Non-pigmented ciliary epithelial cell (primary cell): Measurements from ENCODE around the gene SOHLH2.

Source experiments
- DNase-seq: peaks from one replicate; pipeline ENCODE4 v3.0.0-alpha.2; 2010; ENCODE audit warnings: low read depth

The SOHLH2 gene, protein sequence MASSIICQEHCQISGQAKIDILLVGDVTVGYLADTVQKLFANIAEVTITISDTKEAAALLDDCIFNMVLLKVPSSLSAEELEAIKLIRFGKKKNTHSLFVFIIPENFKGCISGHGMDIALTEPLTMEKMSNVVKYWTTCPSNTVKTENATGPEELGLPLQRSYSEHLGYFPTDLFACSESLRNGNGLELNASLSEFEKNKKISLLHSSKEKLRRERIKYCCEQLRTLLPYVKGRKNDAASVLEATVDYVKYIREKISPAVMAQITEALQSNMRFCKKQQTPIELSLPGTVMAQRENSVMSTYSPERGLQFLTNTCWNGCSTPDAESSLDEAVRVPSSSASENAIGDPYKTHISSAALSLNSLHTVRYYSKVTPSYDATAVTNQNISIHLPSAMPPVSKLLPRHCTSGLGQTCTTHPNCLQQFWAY

DNA sequence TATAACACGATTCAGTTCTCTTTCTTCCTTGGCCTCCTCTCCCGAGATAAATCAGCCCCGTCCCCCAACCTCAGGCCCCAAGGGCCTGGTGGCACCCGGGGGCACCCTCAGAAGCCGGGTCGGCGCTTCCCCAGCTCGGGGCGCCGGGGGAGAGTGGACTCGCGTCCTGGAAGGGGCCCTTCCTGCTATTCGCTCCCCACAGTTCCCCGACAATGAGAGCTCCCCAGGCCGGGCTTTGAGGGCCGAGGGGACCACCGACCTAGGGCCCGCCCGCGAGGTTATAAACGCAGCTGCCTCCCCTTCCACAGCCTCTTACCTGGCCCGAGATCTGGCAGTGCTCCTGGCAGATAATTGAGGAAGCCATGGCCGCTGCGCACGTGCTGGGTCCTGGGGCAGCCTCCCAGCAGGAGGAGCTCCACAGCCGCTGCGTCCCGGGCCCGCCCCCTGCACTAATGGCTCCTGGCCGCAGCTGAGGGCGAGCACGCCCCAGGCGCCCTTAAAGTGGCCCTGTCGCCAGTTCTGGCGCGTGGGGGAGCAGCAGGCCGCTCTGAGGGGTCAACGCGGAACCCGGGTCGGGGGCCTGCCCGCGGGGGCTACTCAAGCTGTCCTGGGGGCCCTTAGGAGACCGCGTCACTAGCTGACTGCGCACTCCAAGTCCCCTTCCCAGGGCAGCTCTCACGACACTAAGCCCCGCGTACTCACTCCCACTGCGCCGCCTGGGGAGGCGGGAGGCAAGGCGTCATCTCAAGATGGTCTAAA, at the start of gene SOHLH2:
SOHLH2 (minus strand) TSS at position 394 of the 759 bp plus-strand sequence; CDS start at position 364, 30 bp downstream.
- no peak for DNase-seq

DNA sequence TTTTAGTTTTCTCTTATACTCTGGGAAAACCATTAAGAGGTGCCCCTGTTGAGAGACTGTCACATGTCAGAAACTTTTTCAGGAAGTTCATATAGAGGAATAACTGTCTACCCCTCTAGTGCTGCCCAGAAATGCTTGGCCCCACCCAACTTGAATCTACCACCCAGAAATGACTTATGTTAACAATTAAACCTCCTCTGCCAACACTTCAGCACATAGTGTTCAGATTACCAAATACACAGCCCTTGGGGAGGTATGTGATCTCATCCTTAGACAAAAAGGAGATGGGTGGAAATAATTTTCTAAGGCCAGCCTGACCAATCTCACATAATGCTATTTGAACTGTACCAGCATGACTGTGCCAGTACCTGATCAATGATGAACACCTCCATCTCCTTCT, 47.6 kb upstream of the SOHLH2 start:
- DNase-seq: no peak

DNA sequence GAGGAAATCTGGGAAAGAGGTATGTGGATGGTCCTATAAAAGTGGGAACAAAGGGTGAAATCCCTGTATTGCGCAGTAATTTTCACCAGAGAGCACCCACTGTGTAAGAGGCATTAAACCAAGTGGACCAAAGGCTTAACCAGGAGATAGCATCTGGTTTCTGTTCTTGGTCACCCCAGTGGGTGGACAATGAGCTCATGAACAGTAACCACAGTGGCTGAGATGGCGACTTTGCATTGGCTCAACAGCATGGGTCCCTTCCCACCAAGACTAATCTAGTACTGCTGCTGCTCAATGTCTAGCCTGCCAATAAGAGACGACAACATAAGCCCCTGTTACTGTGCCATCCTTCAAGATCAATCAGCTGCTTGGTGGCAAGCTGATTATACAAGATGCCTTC, 46.7 kb upstream of the SOHLH2 start:
- no peak for DNase-seq

DNA sequence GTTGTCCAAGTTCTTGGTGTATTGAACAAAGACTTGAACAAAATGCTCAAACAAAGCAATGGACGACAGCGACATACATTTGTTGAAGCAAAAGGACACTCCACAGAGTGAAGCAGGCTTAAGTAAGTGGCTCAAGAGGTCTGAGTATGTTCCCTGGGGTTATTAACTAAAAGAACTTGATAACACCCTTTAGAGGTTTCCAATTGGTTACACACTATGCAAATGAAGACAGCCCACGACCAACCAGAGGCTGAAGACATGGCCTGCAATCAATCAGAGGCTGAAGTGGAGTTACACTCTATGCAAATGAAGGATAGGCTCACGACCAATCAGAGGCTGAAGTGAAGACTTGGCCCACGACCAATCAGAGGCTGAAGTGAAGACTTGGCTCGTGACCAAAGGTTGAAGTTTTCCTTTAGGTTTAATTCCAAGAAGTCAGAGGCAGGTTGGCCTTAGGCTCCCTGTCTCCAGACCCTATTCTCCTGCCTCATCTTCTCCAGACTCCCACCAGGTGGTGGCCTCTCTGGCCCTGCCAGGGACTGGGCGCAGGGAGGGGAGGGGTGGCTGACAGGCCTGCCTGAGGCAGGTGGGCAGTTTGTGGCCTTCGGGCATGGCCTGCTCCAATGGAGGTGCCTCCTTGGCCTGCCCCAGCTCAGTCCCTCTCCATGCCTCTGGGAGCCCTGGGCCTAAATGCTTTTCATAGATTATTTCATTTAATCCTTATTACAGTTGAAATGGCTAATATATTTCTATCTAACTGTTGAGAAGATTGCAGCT, 45.2 kb upstream of the SOHLH2 start:
- no peak for DNase-seq

DNA sequence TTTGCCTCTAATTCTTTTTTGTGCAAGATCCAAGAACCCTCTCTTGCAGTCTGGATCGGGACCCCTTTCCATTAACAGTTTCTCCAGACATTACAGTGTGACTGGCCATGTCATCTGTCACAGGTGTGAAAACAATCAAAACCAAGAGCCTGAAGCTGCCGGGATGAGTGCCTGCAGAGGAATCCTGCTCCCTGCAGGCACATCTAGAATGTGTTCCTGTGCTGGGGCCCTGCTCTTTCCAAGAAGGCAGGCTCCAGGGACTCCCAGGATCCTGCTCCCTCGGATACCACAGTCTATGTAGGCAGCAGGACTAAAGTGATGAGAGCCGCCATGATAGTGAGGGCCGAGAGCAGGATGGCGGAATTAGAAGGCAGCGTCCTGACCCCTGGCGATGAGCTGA, 44.5 kb upstream of the SOHLH2 start:
- DNase-seq: no peak

DNA sequence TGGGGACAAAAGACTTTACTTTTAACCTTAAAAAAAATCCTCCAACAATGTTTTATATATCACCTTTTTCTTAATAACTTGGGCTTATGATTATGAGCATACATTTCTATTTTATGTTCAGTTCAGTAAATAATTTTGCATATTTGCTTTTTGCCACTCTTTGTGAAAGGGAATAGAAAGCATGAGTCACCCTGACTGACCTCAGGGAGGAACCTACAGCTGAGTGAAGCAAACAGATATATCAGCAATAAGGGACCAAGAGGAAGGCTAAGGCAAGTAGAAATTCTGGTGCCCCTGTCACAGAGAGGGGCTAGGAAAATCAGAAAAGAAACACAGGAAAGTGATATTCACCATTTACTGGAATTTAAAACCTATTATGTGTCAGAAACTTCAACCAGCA, 37.2 kb upstream of the SOHLH2 start:
- DNase-seq: no peak

DNA sequence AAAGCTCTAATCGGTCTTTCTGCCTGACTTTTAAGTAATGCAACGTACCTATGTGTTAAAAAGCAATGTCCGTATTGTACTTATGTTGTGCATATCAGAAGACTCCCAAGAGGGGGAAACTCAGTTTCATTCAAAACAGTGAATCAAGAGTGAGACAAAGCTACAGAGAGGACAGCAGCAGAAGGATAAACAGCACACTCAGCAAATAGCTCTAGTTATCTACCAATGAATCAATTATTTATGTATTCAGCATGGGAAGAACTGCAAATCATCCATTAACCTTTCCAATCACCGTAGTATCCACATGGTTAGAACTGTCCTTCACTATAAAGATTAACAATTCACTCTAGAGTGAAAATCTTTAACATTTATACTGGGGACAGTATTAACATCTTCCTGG, 36.7 kb upstream of the SOHLH2 start:
- no peak for DNase-seq

DNA sequence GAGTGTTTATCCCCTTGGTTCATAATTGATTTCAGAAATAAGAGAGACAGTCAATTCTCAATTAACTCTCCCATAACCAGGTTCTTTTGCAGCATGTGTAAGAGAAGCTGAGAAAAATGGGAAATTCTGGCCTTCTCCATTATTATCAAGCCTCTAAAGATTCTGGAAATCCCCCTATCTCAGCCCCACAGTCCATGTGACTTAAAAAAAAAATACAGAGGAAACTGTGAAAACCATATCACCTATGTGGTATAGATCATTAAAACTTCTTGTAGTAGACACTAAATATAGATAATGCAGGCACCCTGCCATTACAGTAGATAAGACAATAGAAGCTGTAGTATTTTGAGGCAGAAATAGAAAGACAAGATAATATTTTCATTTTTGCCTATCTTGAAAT, 34.3 kb upstream of the SOHLH2 start:
- no peak for DNase-seq

DNA sequence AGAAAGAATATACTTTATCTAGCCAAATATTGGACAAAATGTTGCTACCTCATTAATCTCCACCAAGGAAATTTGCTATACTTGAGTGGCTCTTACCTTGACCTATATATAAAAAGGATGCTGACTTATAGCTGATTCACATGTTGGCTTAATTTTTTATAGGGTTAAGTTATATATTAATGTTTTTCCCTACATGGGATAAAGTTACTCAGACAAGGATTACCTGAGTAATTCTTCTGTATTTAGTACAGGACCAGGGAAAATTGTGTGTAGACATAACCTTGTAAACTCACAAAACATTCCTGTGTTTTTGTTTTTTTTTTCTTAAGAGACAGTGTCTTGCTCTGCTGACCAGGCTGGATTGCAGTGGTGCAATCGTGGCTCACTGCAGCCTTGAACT, 30.6 kb upstream of the SOHLH2 start:
- DNase-seq: no peak

DNA sequence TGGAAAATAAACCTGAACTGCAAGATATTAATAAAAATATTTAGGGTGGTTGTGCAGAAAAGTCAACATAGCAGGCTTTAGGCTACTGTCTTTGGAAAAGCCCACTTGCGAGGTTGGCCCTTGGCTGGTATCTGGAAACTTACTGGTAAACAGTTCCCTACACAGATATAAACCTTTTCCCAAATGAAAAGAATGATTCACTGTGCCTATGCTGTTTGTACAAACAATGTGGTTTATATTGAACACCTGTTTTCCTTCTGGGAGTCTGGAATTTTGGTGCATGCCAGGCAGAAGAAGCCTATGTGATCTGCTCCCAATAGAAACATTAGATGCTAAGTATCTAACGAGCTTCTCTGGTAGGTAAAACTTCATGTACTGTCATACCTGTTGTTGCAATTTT, 29.7 kb upstream of the SOHLH2 start:
- no peak for DNase-seq

DNA sequence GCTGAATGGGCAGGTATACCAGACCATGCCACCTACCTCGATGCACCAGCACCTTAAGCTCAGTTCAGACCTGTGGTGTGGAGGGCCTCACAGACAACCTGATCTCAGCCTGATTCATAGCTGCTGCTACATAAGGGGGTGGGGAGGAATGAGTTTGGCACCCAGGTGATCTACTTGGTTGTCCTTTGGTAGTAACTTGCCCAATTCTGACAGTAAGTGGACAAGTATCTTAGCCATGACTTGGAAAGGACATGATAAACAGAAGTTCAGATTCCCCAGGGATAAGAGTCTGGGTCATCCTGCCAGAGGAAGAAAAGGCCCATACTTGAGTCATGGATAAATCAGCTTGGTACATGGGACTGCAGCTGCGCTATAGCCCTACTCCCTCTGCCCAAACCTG, 28.4 kb upstream of the SOHLH2 start:
- no peak for DNase-seq

DNA sequence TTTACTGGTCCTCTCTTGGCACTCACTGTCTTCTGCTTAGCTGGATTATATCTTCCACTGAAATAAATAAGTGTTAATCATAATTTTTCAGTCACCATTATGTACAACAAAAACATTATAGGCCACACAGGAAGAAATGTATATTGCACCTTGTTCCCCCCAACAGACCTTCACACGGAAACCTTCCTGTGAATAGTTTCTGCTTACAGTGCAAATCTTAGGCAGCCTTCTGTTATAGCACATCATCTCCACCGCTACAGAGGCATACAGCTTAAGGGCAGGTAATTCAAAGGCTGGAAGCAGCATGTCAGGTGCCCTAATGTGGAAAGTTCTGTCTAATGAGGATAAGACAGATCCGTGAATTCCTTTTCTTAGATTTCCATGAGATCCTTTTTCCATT, 16.9 kb upstream of the SOHLH2 start:
- DNase-seq: no peak

DNA sequence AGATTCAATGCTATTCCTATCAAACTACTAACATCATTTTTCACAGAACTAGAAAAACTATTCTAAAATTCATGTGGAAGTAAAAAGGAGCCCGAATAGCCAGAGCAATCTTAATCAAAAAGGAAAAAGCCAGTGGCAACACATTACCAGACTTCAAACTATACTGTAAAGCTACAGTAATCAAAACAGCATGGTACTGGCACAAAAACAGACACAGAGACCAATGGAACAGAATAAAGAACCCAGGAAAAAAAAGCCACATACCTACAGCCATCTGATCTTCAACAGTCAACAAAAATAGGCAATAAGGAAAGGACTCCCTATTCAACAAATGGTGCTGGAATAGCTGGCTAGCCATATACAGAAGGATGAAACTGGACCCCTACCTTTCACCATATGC, 10.4 kb upstream of the SOHLH2 start:
- no peak for DNase-seq

DNA sequence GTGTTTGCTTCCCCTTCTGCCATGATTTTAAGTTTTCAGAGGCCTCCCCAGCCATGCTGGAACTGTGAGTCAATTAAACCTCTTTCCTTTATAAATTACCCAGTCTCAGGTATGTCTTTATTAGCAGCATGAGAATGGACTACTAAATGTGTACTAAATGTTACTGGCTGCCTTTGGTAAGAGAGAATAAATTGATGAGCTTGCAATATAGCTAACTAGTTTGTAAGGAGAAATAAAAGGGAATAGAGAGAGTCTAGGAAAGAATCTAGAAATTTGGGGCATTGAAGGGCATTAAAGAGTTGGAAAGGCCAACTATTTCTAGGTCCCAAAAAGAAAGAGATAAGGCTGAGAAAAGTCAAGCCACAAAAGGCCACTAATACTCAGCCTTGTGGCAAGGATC, 5.5 kb upstream of the SOHLH2 start:
- DNase-seq: no peak

DNA sequence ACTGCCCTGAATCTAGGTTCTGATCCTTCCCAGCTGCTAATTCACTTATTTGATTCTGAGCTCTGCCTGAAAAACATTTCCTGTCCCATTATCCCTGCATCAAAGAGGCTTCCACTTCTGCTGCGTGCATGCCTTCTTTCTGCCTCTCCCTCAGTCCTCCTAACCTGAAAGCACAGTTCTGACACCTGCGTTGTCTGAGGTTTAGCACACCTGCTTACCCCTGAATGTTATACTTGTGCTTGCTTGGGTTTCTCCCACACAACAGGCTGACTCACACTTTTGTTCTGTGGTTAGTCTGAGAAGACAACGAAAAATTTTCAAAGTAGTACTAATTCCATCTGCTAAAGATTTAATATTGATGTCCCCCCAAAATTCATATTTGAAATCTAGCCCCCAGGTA, 3.1 kb upstream of the SOHLH2 start:
- DNase-seq: no peak

DNA sequence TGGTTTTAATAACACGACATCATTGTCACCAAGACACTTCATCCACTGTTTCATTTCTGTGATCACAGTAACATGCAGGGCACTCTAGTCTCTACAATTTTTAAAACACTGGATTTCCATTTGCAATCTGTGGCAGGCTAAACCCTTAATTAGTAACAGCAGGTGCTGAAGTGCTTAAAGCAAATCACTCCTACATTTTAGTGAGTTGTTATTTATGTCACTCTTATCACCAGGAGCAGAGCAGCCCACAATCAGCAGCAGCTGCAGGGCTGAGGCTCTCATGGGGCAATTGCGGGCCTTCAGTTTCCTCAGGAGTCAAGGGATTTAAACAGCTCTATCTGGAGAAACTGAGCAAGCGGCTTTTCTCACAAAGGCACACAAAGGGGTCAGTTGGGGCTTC, 1.6 kb downstream of the SOHLH2 start:
- DNase-seq: no peak

DNA sequence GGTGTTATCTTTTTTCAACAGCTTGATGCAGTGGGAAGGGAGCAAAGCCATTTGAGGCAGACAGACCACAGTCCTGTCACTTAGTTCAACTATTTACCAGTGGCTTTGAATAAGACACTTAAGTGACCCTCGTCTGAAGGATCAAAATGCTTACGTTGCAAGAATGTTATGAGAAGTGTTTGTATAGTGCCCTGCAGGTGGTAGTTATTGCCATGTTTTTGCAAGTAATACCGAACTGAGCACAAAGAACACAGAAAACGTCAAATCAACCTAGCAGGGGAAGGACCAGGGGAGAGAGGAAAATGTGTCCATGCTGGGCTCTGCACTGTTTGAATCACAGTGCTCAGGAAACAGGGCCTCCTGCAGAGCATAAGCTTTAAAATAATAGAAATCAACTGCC, 2.8 kb downstream of the SOHLH2 start:
- DNase-seq: no peak

DNA sequence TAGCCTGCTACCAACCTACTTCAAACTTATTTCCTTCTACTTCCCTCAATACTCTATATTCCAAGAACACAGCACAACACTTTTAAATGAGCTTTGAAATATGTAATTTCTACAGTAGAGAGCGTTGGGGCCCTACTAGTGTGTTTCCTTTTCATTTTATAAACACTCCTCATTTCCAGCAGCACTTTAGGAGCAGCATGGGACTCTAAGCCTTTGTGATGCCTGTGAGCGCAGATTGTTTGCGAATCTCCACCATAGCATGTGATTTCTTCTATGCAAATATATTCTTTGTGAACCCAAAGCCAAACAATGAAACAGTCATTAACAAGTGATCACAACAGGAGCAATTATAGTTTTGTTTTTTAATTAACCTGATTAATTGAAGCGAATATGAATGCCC, 3.6 kb downstream of the SOHLH2 start:
- DNase-seq: no peak

DNA sequence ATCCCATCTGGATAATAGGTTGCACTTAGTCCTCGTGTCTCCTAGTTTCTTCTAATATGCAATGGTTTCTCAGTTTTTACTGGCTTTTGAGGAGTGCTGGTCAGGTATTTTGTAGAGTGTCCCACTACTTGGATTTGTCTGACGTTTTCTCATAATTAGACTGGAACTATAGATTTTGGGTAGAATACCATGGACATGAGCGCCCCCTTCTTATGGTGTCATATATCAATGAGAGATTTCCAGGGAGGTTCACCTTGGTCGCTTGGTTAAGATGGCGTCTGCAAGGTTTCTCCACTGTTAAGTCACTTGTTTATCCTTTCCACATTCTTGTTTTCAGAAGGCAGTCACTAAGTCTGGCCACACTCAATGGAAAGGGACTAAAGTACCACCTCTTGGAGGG, 6.7 kb downstream of the SOHLH2 start:
- no peak for DNase-seq

DNA sequence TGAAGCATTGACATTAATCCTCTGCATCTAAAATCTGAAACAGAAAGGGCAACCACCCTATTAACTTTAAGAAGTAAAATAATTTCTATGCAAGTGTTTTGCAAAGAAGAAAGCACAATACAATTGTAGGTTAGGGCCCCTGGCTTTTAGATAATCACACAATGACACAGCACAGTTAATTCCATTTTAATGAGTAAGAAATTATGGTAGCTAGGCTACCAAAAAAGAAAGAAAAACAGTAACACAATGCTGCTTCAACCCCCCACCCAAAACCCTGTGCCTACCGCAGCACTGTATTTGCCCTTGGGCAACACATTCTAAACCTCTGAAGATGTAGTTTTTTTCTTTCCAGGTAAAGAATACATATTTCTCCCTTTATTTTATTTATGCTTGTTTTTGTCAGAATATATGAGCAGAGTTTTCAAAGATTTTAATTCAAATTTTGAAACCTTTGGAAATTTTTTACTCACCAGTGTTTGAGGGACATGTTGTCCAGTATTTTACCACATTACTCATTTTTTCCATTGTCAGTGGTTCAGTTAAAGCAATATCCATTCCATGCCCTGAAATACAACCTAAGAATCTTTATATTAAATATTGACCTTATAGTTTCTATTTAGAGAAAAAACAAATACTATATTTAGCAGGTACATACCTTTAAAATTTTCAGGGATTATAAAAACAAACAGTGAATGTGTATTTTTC, 21.1 kb downstream of the SOHLH2 start:
- no peak for DNase-seq

DNA sequence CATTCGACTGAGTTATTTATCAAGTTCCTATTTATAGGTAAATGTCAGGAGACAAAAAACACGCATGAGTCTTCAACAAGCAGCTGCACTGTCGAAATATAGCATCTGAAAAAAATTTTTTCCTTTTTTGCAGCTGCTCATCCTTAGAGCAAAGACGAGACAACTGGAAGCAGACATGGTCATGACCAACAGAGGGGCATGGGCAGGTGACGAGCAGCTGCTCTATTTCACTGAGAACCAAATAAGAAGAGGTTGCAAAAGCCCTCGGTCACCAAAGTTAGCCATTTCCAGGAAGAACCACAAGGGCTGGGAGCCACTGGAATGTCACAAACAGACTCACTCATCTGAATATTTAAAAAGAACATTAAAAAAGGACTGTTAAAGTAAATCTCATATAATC, 22.2 kb downstream of the SOHLH2 start:
- no peak for DNase-seq

DNA sequence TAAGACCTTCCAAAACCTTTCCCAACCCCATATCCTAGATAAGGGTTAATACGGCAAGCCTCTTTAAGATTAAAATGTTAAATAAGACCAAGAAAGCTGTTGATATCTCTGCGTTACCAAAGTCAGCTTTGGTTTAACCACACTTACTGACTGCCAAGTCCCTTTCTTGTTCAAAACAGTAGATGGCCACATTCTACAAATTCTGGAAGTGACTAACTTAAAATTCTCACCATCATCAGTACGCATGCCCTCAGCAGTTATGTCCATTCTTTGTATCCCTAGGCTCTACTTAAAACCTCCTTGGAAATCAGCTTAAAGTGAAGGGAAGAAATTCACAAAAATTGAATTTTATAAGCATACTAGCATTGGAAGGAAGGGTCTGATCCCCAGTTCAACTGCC, 23.6 kb downstream of the SOHLH2 start:
- DNase-seq: no peak
